Chondrocyte (in vitro differentiated cells): ENCODE results near the gene USO1. TPM values are rescaled to one million over a fixed set of nuclear protein-coding genes. Genes with fewer than 3 reads are reported as not detected.
A peak's percentile ranks its signal among the peaks of the same experiment; 100 is the strongest.

Experiments
- DNase-seq: peaks from one replicate; pipeline ENCODE4 v3.0.0; 2021; ENCODE audit warnings: mixed read lengths, low spot score
- H3K27ac Mint-ChIP-seq: one replicate; pipeline ENCODE4 v1.8.0; 2021; ENCODE audit warnings: mild to moderate bottlenecking, moderate library complexity, mixed read lengths; ENCODE audit not compliant: unreplicated experiment
- H3K27me3 Mint-ChIP-seq: 2 replicates; pipeline ENCODE4 v1.8.0; 2021; ENCODE audit warnings: low read depth, mixed read lengths
- H3K36me3 Mint-ChIP-seq: 2 replicates; pipeline ENCODE4 v1.8.0; 2021; ENCODE audit warnings: low read depth, mixed read lengths
- H3K4me1 Mint-ChIP-seq: 2 replicates; pipeline ENCODE4 v1.8.0; 2021; ENCODE audit warnings: low read depth, mild to moderate bottlenecking, mixed read lengths
- H3K4me3 Mint-ChIP-seq: one replicate; pipeline ENCODE4 v1.8.0; 2021; ENCODE audit warnings: mild to moderate bottlenecking, moderate library complexity, mixed read lengths; ENCODE audit not compliant: unreplicated experiment
- H3K9me3 Mint-ChIP-seq: 2 replicates; pipeline ENCODE4 v1.8.0; 2021; ENCODE audit warnings: low read depth, mixed read lengths
- CTCF ChIP-seq: fragments of 200-600 bp; sonication (generic); IDR thresholded peaks from 2 replicates; pipeline ENCODE4 v1.5.0; 2021; ENCODE audit warnings: antibody characterized with exemption, mild to moderate bottlenecking, moderate library complexity
- total RNA-seq: library from RNA; stranded (reverse); gene quantifications from 3 replicates; pipeline ENCODE4 v1.2.1, GENCODE V29; 2021

USO1 gene
- total RNA-seq, 1 donor from 2014 or later = 86.4 TPM

GRCh38 chr4:75834772-75835154 lies 110.4 kb downstream of the USO1 start:
- Mint-ChIP-seq H3K27me3 (no peaks in the 10 kb centered on the region), H3K4me3 (no peak overlapping the region), H3K4me1 (no peaks in the 10 kb centered on the region), H3K9me3 (no peaks in the 10 kb centered on the region), H3K36me3 (no peaks in the 10 kb centered on the region), H3K27ac (no peak overlapping the region)
- DNase-seq = no peak
- no peak for TF ChIP-seq CTCF

GRCh38 chr4:75841641-75842520 lies 117.5 kb downstream of the USO1 start:
- TF ChIP-seq CTCF = no peak
- peak overlapping the region; percentile 41 for H3K27ac Mint-ChIP-seq
- no peaks in the 10 kb centered on the region for H3K27me3 Mint-ChIP-seq
- no peak for DNase-seq
- H3K36me3 Mint-ChIP-seq = no peaks in the 10 kb centered on the region
- H3K4me3 Mint-ChIP-seq = no peak overlapping the region
- H3K4me1 Mint-ChIP-seq = peaks cover 29% of the 10 kb centered on the region
- H3K9me3 Mint-ChIP-seq = no peaks in the 10 kb centered on the region

GRCh38 chr4:75843596-75843995 lies 119.2 kb downstream of the USO1 start:
- Mint-ChIP-seq H3K9me3 (no peaks in the 10 kb centered on the region), H3K4me1 (peaks cover 42% of the 10 kb centered on the region), H3K27ac (peak overlapping the region; percentile 87), H3K36me3 (no peaks in the 10 kb centered on the region), H3K27me3 (no peaks in the 10 kb centered on the region), H3K4me3 (no peak overlapping the region)
- TF ChIP-seq CTCF = no peak
- DNase-seq = no peak

- Mint-ChIP-seq H3K36me3 (no peaks in the 10 kb centered on the region), H3K4me1 (peaks cover 42% of the 10 kb centered on the region), H3K27ac (peak overlapping the region; percentile 87), H3K9me3 (no peaks in the 10 kb centered on the region), H3K27me3 (no peaks in the 10 kb centered on the region), H3K4me3 (no peak overlapping the region)
- DNase-seq = no peak
- no peak for TF ChIP-seq CTCF
Measured at GRCh38 chr4:75844151-75844662, 119.8 kb downstream of the USO1 start.

GRCh38 chr4:75845992-75846391 lies 121.6 kb downstream of the USO1 start:
- no peak for DNase-seq
- H3K9me3 Mint-ChIP-seq = no peaks in the 10 kb centered on the region
- no peaks in the 10 kb centered on the region for H3K27me3 Mint-ChIP-seq
- no peak overlapping the region for H3K27ac Mint-ChIP-seq
- no peak for TF ChIP-seq CTCF
- H3K4me3 Mint-ChIP-seq = no peak overlapping the region
- peaks cover 42% of the 10 kb centered on the region for H3K4me1 Mint-ChIP-seq
- no peaks in the 10 kb centered on the region for H3K36me3 Mint-ChIP-seq
